NT2/D1 (cell line): ENCODE data around the gene NRIP1.

ENCODE experiments used
- SUZ12 ChIP-seq: IDR thresholded peaks from 2 replicates; pipeline ENCODE4 v1.6.1; 2011; ENCODE audit not compliant: insufficient read length, insufficient read depth; ENCODE audit errors: extremely low read depth
- ZNF274 ChIP-seq: IDR thresholded peaks from 2 replicates; pipeline ENCODE4 v1.6.1; 2011; ENCODE audit warnings: mild to moderate bottlenecking, low read depth, low read length

- TF ChIP-seq SUZ12 (no peak), ZNF274 (no peak)
Measured at GRCh38 chr21:14959343-14959742, 105.5 kb downstream of the NRIP1 start.
